OCI-LY1 (cell line): ENCODE measurements around the gene GSK3B.

Experiments used
- CTCF ChIP-seq: fragments of 200-600 bp; sonication (generic), shearing (Covaris generic); IDR thresholded peaks from 2 replicates; pipeline ENCODE4 v1.5.1; 2017; ENCODE audit warnings: mild to moderate bottlenecking, antibody characterized with exemption, low read length, moderate library complexity, mixed read lengths
- EZH2 ChIP-seq: fragments of 200-600 bp; sonication (generic), shearing (Covaris generic); IDR thresholded peaks from 2 replicates; pipeline ENCODE4 v1.8.0; 2017; ENCODE audit warnings: borderline replicate concordance, mixed run types, mild to moderate bottlenecking, antibody characterized with exemption, low read length, moderate library complexity, mixed read lengths

DNA sequence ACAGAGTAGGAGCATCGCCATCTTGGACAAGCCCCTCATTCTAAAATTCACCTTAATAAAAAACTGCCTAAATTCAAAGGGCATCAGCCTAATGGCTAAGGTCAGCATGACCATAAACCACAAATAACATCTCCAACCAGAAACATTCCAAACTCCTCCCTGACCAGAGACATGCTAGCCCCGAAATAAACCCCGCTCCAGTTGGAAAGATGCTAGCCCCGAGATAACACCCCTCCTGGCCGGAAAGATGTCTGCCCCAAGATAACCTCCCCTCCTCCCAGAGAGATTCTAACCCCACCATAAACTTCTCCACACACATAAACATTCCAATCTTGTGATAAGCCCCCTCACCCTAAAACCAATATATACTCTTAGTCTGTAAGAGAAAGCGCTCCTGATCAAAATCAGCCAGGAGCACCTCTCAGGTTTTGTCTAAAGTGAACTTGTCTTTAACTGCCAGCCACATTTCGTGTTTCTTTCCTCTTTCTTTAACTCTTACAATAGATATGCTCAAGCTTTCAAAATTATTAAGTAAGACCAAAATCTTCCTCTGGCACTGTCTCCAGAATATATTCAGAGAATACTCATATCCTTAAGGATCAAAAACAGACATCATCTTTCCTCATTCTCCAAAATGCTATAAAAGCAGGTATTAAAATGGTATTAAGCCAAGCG is 104.1 kb downstream of the GSK3B start:
- TF ChIP-seq CTCF, result no peak
- TF ChIP-seq EZH2, result no peak
